Measurements from ENCODE around the gene FGD5.

Gene FGD5

DNA sequence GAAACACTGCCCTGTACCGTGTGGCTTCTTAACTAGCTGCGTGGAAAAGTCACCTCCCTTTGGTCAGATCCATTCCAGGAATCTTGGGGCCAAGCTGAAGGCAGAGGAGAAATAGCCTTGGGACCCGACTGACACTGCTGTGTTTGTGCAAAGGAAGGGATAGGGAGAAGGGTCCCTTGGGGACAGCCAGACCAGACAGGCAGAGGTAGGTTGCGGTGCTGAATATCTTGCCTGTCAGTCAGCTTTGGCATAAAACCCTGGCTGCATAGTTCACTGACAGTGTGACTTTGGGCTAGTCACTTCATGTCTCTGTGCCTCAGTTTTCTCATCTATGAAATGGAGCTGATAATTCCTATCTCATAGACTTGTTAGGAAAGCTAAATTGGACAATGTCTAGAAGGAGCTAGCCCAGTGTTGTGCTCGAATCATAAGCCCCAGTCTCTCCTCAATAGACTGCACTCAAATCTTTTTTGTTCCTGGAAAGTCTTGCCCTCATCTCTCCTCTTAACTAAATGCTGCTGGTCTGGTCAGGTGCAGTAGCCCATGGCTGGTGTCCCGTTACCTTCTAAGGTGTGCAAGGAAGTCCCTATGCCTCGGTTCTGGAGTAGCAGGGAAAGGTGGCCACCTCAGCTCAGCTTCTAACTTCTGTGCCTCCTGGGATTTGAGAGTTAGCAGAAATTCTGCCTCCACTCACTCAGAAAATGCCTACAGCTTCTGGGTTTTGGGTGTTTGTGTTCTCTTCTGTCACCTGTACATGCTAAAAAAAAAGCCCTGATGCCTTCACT is 25.8 kb downstream of the FGD5 start:
- H3K4me1 ChIP-seq (ENCODE audit: control insufficient read depth, insufficient read depth, low read length, poor library complexity, severe bottlenecking): peaks cover 11% of the 10 kb centered on the region
- WGBS, 2 experiments (ENCODE audit: insufficient coverage in 2 of 2): 80 to 85% methylated on average over 4 to 5 of the region's 7 CpGs
- no peak overlapping the region for H3K27ac ChIP-seq (ENCODE audit: low read depth, low read length, severe bottlenecking)
- H3K36me3 ChIP-seq (ENCODE audit: control insufficient read depth, insufficient read depth, low read length): no peaks in the 10 kb centered on the region
- H3K4me3 ChIP-seq (ENCODE audit: extremely low read depth, insufficient read depth, low read length, poor library complexity, severe bottlenecking): no peak overlapping the region
- H3K9me3 ChIP-seq (ENCODE audit: control insufficient read depth, low read length): no peaks in the 10 kb centered on the region

DNA sequence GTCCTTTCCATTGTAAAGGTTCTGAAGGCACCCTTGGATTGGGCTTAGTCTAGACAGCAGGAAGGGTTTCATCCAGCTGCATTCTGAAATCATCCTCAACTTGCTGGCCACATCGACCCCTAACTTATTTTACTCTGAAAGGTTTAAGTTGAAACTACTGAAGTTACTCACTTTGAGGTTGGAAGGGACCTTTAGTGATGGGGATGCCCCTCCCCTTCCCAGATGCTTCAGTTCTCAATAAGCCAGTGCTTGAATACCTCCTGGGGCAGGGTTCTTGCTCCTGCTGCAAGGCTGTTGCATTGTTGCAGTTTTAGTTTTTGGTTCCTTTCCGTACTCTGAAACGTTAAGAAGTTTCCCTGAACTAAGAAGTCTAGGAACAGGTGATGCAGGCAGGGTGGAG is 26.4 kb downstream of the FGD5 start:
- Histone ChIP-seq H3K9me3 (ENCODE audit: control insufficient read depth, low read length) (no peaks in the 10 kb centered on the region), H3K27ac (ENCODE audit: low read depth, low read length, severe bottlenecking) (no peak overlapping the region), H3K4me3 (ENCODE audit: extremely low read depth, insufficient read depth, low read length, poor library complexity, severe bottlenecking) (no peak overlapping the region), H3K4me1 (ENCODE audit: control insufficient read depth, insufficient read depth, low read length, poor library complexity, severe bottlenecking) (peaks cover 11% of the 10 kb centered on the region), H3K36me3 (ENCODE audit: control insufficient read depth, insufficient read depth, low read length) (no peaks in the 10 kb centered on the region)
- WGBS, 2 experiments (ENCODE audit: insufficient coverage in 2 of 2): 0 to 100% methylated on average over 1 of the region's 3 CpGs

DNA sequence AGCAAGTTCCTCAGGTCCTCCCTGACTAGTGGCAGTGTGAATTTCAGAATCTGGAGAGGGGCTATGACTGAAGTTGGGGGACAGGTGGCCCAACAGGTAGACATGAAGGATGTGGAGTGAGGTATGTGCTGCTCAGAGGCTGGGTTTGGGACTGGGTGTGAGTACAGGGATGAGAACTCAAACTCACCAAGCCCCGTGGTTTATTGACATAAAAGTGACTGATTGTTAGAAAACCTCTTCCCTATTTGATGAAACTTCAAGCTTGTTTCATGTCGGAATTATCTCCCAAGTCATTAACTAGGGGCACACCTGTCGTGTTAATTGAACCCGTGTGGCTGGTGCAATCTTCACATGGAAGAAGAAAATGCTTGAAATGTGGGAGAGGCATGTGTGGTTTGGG is 27.1 kb downstream of the FGD5 start:
- WGBS, 2 experiments (ENCODE audit: insufficient coverage in 2 of 2): 79 to 82% methylated on average over 4 of the region's 4 CpGs
- Histone ChIP-seq H3K36me3 (ENCODE audit: control insufficient read depth, insufficient read depth, low read length) (no peaks in the 10 kb centered on the region), H3K4me1 (ENCODE audit: control insufficient read depth, insufficient read depth, low read length, poor library complexity, severe bottlenecking) (peaks cover 11% of the 10 kb centered on the region)

DNA sequence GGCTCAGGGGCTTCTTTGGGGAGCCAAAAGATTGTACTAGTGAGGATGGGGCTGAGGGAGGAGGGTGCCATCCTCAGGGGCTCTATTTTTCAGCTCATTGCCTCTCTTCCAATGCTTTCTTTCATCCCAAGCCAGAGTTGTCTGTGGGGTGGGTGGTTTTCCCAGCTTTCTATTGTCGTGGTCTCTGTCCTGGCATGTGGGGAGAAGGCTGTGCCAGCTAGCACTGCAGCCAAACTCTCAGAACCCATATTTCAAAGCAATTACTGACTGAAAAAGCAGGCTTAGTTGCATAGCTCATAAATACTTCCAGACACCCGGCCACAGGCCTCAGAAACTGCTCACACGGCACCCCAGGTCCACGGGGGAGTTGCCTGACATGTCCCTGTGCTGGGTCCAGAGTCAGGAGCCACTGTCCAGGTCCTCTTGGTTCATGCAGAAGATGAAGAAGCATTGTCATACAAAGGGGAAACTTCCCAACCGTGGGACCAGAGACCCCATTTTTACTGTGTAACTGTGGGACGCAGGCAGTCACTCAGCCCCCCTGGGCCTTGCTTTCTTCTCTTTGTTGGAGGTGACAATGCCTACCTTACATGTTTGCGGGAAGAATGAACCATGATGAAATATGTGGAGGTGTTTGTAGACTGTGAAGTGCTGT is 27.6 kb downstream of the FGD5 start:
- Histone ChIP-seq H3K4me3 (ENCODE audit: extremely low read depth, insufficient read depth, low read length, poor library complexity, severe bottlenecking) (no peak overlapping the region), H3K36me3 (ENCODE audit: control insufficient read depth, insufficient read depth, low read length) (no peaks in the 10 kb centered on the region), H3K27ac (ENCODE audit: low read depth, low read length, severe bottlenecking) (no peak overlapping the region), H3K9me3 (ENCODE audit: control insufficient read depth, low read length) (no peaks in the 10 kb centered on the region), H3K4me1 (ENCODE audit: control insufficient read depth, insufficient read depth, low read length, poor library complexity, severe bottlenecking) (peaks cover 11% of the 10 kb centered on the region)
- 80 to 86% methylated on average over 5 of the region's 7 CpGs for WGBS, 2 experiments (ENCODE audit: insufficient coverage in 2 of 2)

More for the DNA sequence above, 27.1 kb downstream of the FGD5 start:
- H3K4me3 ChIP-seq (ENCODE audit: extremely low read depth, insufficient read depth, low read length, poor library complexity, severe bottlenecking): no peak overlapping the region
- no peaks in the 10 kb centered on the region for H3K9me3 ChIP-seq (ENCODE audit: control insufficient read depth, low read length)
- H3K27ac ChIP-seq (ENCODE audit: low read depth, low read length, severe bottlenecking): no peak overlapping the region

DNA sequence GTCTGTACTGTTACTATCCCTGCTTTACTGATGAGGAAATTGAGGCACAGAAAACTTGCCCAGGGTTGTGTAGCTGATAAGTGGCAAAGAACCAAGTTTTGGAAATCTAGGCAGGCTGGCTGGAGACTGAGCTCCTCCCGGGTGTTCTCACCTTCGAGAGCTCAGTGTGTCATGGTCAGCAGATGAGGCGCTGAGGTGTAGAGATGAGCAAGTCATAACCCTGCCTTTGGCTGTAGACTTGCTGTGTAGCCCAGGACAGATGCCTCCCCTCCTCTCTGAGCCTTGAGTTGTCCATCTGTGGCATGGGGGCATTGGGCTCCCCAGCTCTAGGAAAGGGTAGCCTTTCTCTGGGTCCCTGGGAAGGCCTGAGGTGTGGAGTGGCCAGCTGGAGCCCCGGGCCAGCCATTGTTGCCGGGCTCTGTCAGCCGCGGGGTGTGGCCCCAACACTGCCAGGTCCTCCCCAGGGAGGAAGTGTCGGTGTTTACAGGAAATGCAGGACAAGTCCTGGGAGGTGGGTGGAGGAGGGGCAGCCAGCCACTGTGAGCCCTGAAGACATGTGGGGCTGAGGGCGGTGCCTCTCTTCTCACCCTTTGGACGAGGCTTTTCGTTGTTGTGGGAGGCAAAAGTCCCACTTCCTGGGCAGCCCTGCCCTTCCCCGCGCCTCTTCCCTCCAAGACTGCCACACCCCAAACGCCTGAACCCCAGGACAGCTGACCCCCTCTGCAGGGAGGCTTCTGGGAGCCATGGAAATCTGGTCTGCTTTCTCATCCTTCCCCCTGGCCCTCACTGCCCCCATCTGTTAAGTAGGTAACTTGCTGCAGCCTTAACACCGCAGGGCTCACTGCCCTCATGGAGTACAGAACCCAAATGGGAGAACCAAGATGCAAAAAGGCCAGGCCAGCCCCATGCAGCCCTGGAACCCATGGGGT is 29.1 kb downstream of the FGD5 start:
- Histone ChIP-seq H3K9me3 (ENCODE audit: control insufficient read depth, low read length) (peaks cover 4% of the 10 kb centered on the region), H3K36me3 (ENCODE audit: control insufficient read depth, insufficient read depth, low read length) (no peaks in the 10 kb centered on the region), H3K27ac (ENCODE audit: low read depth, low read length, severe bottlenecking) (peak overlapping the region; percentile 5), H3K4me3 (ENCODE audit: extremely low read depth, insufficient read depth, low read length, poor library complexity, severe bottlenecking) (no peak overlapping the region), H3K4me1 (ENCODE audit: control insufficient read depth, insufficient read depth, low read length, poor library complexity, severe bottlenecking) (peaks cover 11% of the 10 kb centered on the region)
- 25 to 34% methylated on average over 4 to 13 of the region's 15 CpGs for WGBS, 2 experiments (ENCODE audit: insufficient coverage in 2 of 2)

DNA sequence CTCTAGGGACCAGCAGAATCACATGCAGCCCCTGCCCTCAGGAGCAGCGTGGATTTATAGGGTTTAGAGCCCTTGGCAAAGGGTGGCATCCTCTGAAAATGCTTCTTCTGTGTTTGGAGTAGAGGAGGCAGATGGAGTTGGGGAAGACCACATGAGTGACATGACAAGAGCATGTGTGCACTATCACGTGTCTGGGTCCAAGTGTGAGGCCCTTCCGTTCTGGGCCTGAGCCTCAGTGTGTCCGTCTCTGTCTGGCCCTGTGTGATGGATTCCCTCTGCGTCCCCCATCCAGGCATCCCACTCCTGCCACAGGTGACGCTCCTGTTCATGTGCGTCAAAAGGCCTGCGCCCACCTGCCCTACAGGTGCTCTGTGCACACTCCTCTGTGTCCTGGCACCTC is 30.1 kb downstream of the FGD5 start:
- 96 to 97% methylated on average over 7 to 8 of the region's 8 CpGs for WGBS, 2 experiments (ENCODE audit: insufficient coverage in 2 of 2)
- Histone ChIP-seq H3K36me3 (ENCODE audit: control insufficient read depth, insufficient read depth, low read length) (no peaks in the 10 kb centered on the region), H3K27ac (ENCODE audit: low read depth, low read length, severe bottlenecking) (no peak overlapping the region), H3K4me3 (ENCODE audit: extremely low read depth, insufficient read depth, low read length, poor library complexity, severe bottlenecking) (no peak overlapping the region), H3K4me1 (ENCODE audit: control insufficient read depth, insufficient read depth, low read length, poor library complexity, severe bottlenecking) (peaks cover 11% of the 10 kb centered on the region), H3K9me3 (ENCODE audit: control insufficient read depth, low read length) (peaks cover 4% of the 10 kb centered on the region)

DNA sequence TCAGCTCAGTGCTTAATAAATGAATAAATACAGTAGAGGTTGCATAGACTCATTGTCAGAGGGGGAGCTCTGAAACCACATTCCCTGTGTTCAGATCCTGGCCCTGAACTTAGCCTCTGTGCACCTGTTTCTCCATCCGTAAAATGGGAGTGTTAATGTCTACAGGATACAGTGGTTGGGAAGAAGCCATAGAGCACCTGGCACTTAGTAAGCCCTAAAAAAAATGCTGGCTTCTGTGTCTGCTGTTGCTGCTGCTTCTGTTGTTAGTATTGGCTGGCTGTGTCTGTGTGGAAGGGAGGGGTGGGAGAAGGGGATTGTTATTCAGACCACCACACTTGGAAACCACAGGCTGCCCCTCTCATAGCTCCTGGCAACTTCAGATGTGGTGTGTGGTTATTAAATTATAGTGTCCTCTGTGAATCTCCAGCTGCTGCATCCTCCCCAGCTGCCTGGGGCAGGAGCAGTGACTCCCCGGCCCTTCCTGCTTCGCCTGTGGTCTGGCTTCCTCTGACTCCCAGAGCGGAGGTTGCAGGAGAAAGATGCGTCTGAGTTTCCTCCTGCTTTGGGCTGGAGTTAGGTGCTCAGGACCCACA is 31.0 kb downstream of the FGD5 start:
- WGBS, 2 experiments (ENCODE audit: insufficient coverage in 2 of 2): 84 to 93% methylated on average over 3 to 5 of the region's 5 CpGs
- Histone ChIP-seq H3K27ac (ENCODE audit: low read depth, low read length, severe bottlenecking) (no peak overlapping the region), H3K9me3 (ENCODE audit: control insufficient read depth, low read length) (peaks cover 4% of the 10 kb centered on the region), H3K36me3 (ENCODE audit: control insufficient read depth, insufficient read depth, low read length) (no peaks in the 10 kb centered on the region), H3K4me1 (ENCODE audit: control insufficient read depth, insufficient read depth, low read length, poor library complexity, severe bottlenecking) (peaks cover 11% of the 10 kb centered on the region), H3K4me3 (ENCODE audit: extremely low read depth, insufficient read depth, low read length, poor library complexity, severe bottlenecking) (no peak overlapping the region)

DNA sequence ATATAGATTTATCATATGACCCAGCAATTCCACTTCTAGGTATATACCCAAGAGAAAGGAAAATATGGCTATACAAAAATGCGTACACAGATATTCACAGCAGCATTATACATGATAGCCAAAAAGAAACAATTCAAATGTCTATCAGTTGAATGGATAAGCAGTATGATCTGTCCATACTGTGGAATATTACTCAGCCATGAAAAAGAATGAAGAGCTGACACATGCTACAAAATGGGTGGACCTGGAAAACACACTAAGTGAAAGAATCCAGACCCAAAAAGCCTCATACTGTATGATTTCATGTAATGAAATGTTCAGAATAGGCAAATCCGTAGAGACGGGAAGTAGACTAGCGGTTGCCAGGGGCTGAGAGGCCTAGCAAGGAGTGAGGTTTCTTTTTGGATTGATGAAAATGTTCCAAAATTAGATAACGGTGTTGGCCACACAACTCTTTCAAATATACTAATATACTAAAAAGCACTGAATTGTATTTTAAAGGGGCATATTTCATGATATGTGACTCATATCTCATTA is 33.4 kb downstream of the FGD5 start:
- no peak overlapping the region for H3K4me3 ChIP-seq (ENCODE audit: extremely low read depth, insufficient read depth, low read length, poor library complexity, severe bottlenecking)
- H3K36me3 ChIP-seq (ENCODE audit: control insufficient read depth, insufficient read depth, low read length): no peaks in the 10 kb centered on the region
- H3K4me1 ChIP-seq (ENCODE audit: control insufficient read depth, insufficient read depth, low read length, poor library complexity, severe bottlenecking): peaks cover 11% of the 10 kb centered on the region
- 100% methylated on average over 3 of the region's 5 CpGs; no CpG with 5 or more reads in 1 of the 2 experiments for WGBS, 2 experiments (ENCODE audit: insufficient coverage in 2 of 2)
- H3K9me3 ChIP-seq (ENCODE audit: control insufficient read depth, low read length): peaks cover 15% of the 10 kb centered on the region
- no peak overlapping the region for H3K27ac ChIP-seq (ENCODE audit: low read depth, low read length, severe bottlenecking)

DNA sequence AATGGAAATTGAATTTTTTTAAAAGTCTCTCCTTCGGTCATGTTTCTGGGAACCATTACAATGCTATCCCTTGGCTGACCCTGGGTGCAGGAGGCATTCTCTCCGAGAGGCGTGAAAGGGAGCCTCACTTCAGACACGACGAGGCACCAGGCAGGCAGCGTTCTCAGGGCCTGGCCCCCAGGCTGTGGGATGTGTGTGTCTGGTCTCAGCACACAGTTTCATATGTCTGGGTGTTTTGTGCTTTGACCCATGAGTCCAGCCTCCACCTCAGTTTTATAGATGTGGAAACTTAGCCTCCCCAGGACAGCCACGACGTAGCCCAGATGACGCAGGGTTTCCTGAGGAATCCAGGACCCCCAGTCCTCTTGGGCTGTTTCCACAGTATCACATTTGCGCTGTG is 34.0 kb downstream of the FGD5 start:
- H3K27ac ChIP-seq (ENCODE audit: low read depth, low read length, severe bottlenecking): no peak overlapping the region
- peaks cover 15% of the 10 kb centered on the region for H3K9me3 ChIP-seq (ENCODE audit: control insufficient read depth, low read length)
- H3K4me3 ChIP-seq (ENCODE audit: extremely low read depth, insufficient read depth, low read length, poor library complexity, severe bottlenecking): no peak overlapping the region
- 66 to 74% methylated on average over 8 to 10 of the region's 10 CpGs for WGBS, 2 experiments (ENCODE audit: insufficient coverage in 2 of 2)
- no peaks in the 10 kb centered on the region for H3K36me3 ChIP-seq (ENCODE audit: control insufficient read depth, insufficient read depth, low read length)
- peaks cover 8% of the 10 kb centered on the region for H3K4me1 ChIP-seq (ENCODE audit: control insufficient read depth, insufficient read depth, low read length, poor library complexity, severe bottlenecking)

Data from mesodermal cell (in vitro differentiated cells).